M059J (cell line): Measurements from ENCODE around the gene EML4. TPM values are rescaled to one million over a fixed set of nuclear protein-coding genes. Genes with fewer than 3 reads are reported as not detected.
"Not testable (repeated sequence)": the region's sequence is repeated elsewhere in the genome, so short reads cannot be mapped to it uniquely, and the experiment has no call there.

Source experiments
- DNase-seq: peaks from one replicate; pipeline ENCODE4 v3.0.0-alpha.2; 2012; ENCODE audit warnings: low read depth
- total RNA-seq: library from RNA; depleted of rRNA; stranded (reverse); fragments of >200 nt; shearing (Covaris generic); gene quantifications from 2 replicates; pipeline ENCODE4 v1.2.3, GENCODE V29; 2014

EML4 gene
- total RNA-seq, 1 experiment from 2014 or later, result 36.7 TPM

- no peak for DNase-seq
Observed at GRCh38 chr2:42351864-42352263, 182.7 kb downstream of the EML4 start.

GRCh38 chr2:42353792-42354429 lies 184.8 kb downstream of the EML4 start:
- DNase-seq, result no peak

- DNase-seq, result no peak
Observed at GRCh38 chr2:42359304-42359964, 190.3 kb downstream of the EML4 start.

GRCh38 chr2:42359965-42360483 lies 190.9 kb downstream of the EML4 start:
- no peak for DNase-seq

GRCh38 chr2:42360493-42360889 lies 191.3 kb downstream of the EML4 start:
- no peak for DNase-seq

GRCh38 chr2:42360890-42361727 lies 192.0 kb downstream of the EML4 start, which contains the start of gene COX7A2L:
COX7A2L (minus strand) TSS chr2:42361217; CDS start chr2:42361161, 56 bp downstream.
- peak; percentile 94 for DNase-seq

GRCh38 chr2:42361728-42362283 lies 192.7 kb downstream of the EML4 start:
- DNase-seq, result no peak

GRCh38 chr2:42363413-42363812 lies 194.3 kb downstream of the EML4 start:
- no peak for DNase-seq

GRCh38 chr2:42364658-42365057 lies 195.5 kb downstream of the EML4 start:
- no peak for DNase-seq

- DNase-seq, result no peak
Observed at GRCh38 chr2:42366411-42366810, 197.3 kb downstream of the EML4 start.

GRCh38 chr2:42367835-42368234 lies 198.7 kb downstream of the EML4 start:
- DNase-seq, result no peak

GRCh38 chr2:42368817-42369531 lies 199.8 kb downstream of the EML4 start:
- peak; percentile 5 for DNase-seq

- DNase-seq, result no peak
Observed at GRCh38 chr2:42369532-42370229, 200.5 kb downstream of the EML4 start.

- DNase-seq, result no peak
Observed at GRCh38 chr2:42371611-42372473, 202.7 kb downstream of the EML4 start.

GRCh38 chr2:42372474-42373200 lies 203.5 kb downstream of the EML4 start:
- DNase-seq, result no peak

- no peak for DNase-seq
Observed at GRCh38 chr2:42376758-42377157, 207.6 kb downstream of the EML4 start.

- no peak for DNase-seq
Observed at GRCh38 chr2:42378415-42378814, 209.3 kb downstream of the EML4 start.

GRCh38 chr2:42380026-42380425 lies 210.9 kb downstream of the EML4 start:
- DNase-seq, result not testable (repeated sequence)

GRCh38 chr2:42382144-42382543 lies 213.0 kb downstream of the EML4 start:
- no peak for DNase-seq
